Neural cell (in vitro differentiated cells): ENCODE measurements around the gene COL9A1. TPM values are rescaled to one million over a fixed set of nuclear protein-coding genes. Genes with fewer than 3 reads are reported as not detected.

Source experiments
- H2AFZ ChIP-seq: fragments of 200-600, 300-800 bp; sonication (generic), shearing (Covaris generic); 2 replicates; pipeline ENCODE4 v1.6.0; 2014; ENCODE audit warnings: low read depth, mild to moderate bottlenecking, antibody characterized with exemption, low read length, moderate library complexity
- H3F3A ChIP-seq: fragments of 200-600 bp; shearing (Covaris generic); 2 replicates; pipeline ENCODE4 v1.6.1; 2016; ENCODE audit warnings: mild to moderate bottlenecking, moderate library complexity, mixed read lengths, antibody characterized with exemption, low read length; ENCODE audit not compliant: insufficient read depth, poor library complexity, severe bottlenecking
- H3K27ac ChIP-seq: fragments of 200-600, 300-800 bp; sonication (generic), shearing (Covaris generic); 2 replicates; pipeline ENCODE4 v1.5.1; 2014; ENCODE audit warnings: mild to moderate bottlenecking, low read length, moderate library complexity
- H3K27me3 ChIP-seq: fragments of 300-800, 200-600 bp; sonication (generic), shearing (Covaris generic); 2 replicates; pipeline ENCODE4 v1.6.0; 2014; ENCODE audit warnings: mild to moderate bottlenecking, low read depth, low read length, moderate library complexity; ENCODE audit not compliant: insufficient read depth
- H3K36me3 ChIP-seq: fragments of 300-800, 200-600 bp; sonication (generic), shearing (Covaris generic); 2 replicates; pipeline ENCODE4 v1.5.1; 2014; ENCODE audit warnings: mild to moderate bottlenecking, antibody characterized with exemption, low read length, moderate library complexity; ENCODE audit not compliant: insufficient read depth
- H3K4me2 ChIP-seq: fragments of 300-800, 200-600 bp; sonication (generic), shearing (Covaris generic); 2 replicates; pipeline ENCODE4 v1.6.0; 2014; ENCODE audit warnings: mild to moderate bottlenecking, low read length
- H3K4me3 ChIP-seq: fragments of 300-800, 200-600 bp; sonication (generic), shearing (Covaris generic); 2 replicates; pipeline ENCODE4 v1.5.1; 2014; ENCODE audit warnings: mild to moderate bottlenecking, low read length, moderate library complexity
- H3K79me2 ChIP-seq: fragments of 200-600 bp; shearing (Covaris generic); replicated peaks from 2 replicates; pipeline ENCODE4 v1.6.0; 2014; ENCODE audit warnings: mild to moderate bottlenecking, low read length, moderate library complexity; ENCODE audit not compliant: insufficient read depth
- H3K9ac ChIP-seq: fragments of 300-800, 200-600 bp; sonication (generic), shearing (Covaris generic); 2 replicates; pipeline ENCODE4 v1.6.1; 2016; ENCODE audit warnings: mild to moderate bottlenecking, low read length, mixed read lengths
- H3K9me2 ChIP-seq: fragments of 200-600 bp; shearing (Covaris generic); 2 replicates; pipeline ENCODE4 v1.6.1; 2016; ENCODE audit warnings: mild to moderate bottlenecking, low read length, mixed read lengths; ENCODE audit not compliant: insufficient read depth
- H3K9me3 ChIP-seq: fragments of 200-600, 300-800 bp; sonication (generic), shearing (Covaris generic); 2 replicates; pipeline ENCODE4 v1.6.1; 2016; ENCODE audit warnings: mild to moderate bottlenecking, mixed run types, low read length, moderate library complexity, mixed read lengths
- H4K20me1 ChIP-seq: fragments of 200-600 bp; shearing (Covaris generic); 2 replicates; pipeline ENCODE4 v1.6.1; 2016; ENCODE audit warnings: mild to moderate bottlenecking, mixed run types; ENCODE audit not compliant: insufficient read depth
- CTCF ChIP-seq: fragments of 450-650 bp; IDR thresholded peaks from 2 replicates; pipeline ENCODE4 v1.5.1; 2014; ENCODE audit warnings: antibody characterized with exemption, mild to moderate bottlenecking, moderate library complexity; ENCODE audit not compliant: poor library complexity, severe bottlenecking
- EP300 ChIP-seq: fragments of 450-650 bp; conservative IDR thresholded peaks from 2 replicates; pipeline ENCODE4 v1.6.1; 2014; ENCODE audit warnings: antibody characterized with exemption, mild to moderate bottlenecking, moderate library complexity; ENCODE audit not compliant: poor library complexity, severe bottlenecking
- EZH2 ChIP-seq: fragments of 200-600, 300-800 bp; shearing (Covaris generic), sonication (generic); IDR thresholded peaks from 2 replicates; pipeline ENCODE4 v1.6.1; 2014; ENCODE audit warnings: antibody characterized with exemption, low read length, borderline replicate concordance, mild to moderate bottlenecking; ENCODE audit not compliant: insufficient read depth, poor library complexity, severe bottlenecking
- MXI1 ChIP-seq: fragments of 450-650 bp; conservative IDR thresholded peaks from 2 replicates; pipeline ENCODE4 v1.6.1; 2014; ENCODE audit warnings: antibody characterized with exemption, mild to moderate bottlenecking; ENCODE audit not compliant: poor library complexity, severe bottlenecking
- POLR2AphosphoS5 ChIP-seq: IDR thresholded peaks from 2 replicates; pipeline ENCODE4 v1.6.1; 2012
- RAD21 ChIP-seq: fragments of 450-650 bp; conservative IDR thresholded peaks from 2 replicates; pipeline ENCODE4 v1.6.1; 2014; ENCODE audit warnings: antibody characterized with exemption, mild to moderate bottlenecking, moderate library complexity
- REST ChIP-seq: IDR thresholded peaks from 2 replicates; pipeline ENCODE4 v1.6.1; 2012; ENCODE audit warnings: borderline replicate concordance
- SMC3 ChIP-seq: fragments of 450-650 bp; conservative IDR thresholded peaks from 2 replicates; pipeline ENCODE4 v1.6.1; 2014; ENCODE audit warnings: antibody characterized with exemption, mild to moderate bottlenecking, moderate library complexity; ENCODE audit not compliant: poor library complexity
- TAF1 ChIP-seq: IDR thresholded peaks from 2 replicates; pipeline ENCODE4 v1.6.1; 2012; ENCODE audit warnings: low read depth
- polyA plus RNA-seq: library from polyadenylated mRNA; depleted of rRNA; stranded (reverse); fragments of >200 nt; gene quantifications from 2 replicates; pipeline ENCODE4 v1.2.3, GENCODE V29; 2014

The COL9A1 gene
- polyA plus RNA-seq, 1 donor from 2014 or later: 1.0 TPM

DNA sequence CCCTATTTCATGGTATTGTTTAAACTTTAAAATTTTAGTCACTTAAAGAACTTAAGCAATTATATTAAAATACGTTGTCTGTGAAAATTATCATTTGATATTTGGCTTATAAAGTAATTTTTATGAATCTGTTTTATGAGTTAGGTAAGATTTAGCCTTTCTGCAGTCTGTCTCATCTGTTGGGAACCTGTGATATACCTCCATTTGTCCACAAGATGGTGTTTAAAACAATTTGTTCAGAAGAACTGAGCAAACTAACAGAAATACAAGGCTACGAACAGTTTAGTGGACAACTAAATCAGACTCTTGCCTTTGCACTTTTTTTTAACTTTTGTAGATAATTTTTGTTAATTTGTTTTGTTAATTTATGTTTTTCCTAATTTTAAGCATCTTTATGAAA is 92.4 kb downstream of the COL9A1 start:
- no peaks in the 10 kb centered on the region for H3K27me3 ChIP-seq
- H3K9me2 ChIP-seq: no peaks in the 10 kb centered on the region
- no peaks in the 10 kb centered on the region for H4K20me1 ChIP-seq
- H3K9me3 ChIP-seq: no peaks in the 10 kb centered on the region
- H2AFZ ChIP-seq: no peak overlapping the region
- H3K4me2 ChIP-seq: no peak overlapping the region
- no peaks in the 10 kb centered on the region for H3K79me2 ChIP-seq
- H3K27ac ChIP-seq: no peak overlapping the region
- H3K36me3 ChIP-seq: no peaks in the 10 kb centered on the region
- no peak overlapping the region for H3K4me3 ChIP-seq
- no peaks in the 10 kb centered on the region for H3F3A ChIP-seq
- TF ChIP-seq CTCF (peak; percentile 52), EZH2 (no peak), POLR2AphosphoS5 (no peak), RAD21 (peak; percentile 30), REST (no peak), MXI1 (no peak), TAF1 (no peak), SMC3 (peak; percentile 40), EP300 (no peak)
- H3K9ac ChIP-seq: no peak overlapping the region

- no peak overlapping the region for H3K4me3 ChIP-seq
- TF ChIP-seq REST (no peak), EZH2 (no peak), MXI1 (no peak), EP300 (no peak), RAD21 (no peak), CTCF (no peak), TAF1 (no peak), SMC3 (no peak), POLR2AphosphoS5 (no peak)
- no peak overlapping the region for H3K9ac ChIP-seq
- no peaks in the 10 kb centered on the region for H3K27me3 ChIP-seq
- no peaks in the 10 kb centered on the region for H4K20me1 ChIP-seq
- no peaks in the 10 kb centered on the region for H3K36me3 ChIP-seq
- H3F3A ChIP-seq: no peaks in the 10 kb centered on the region
- no peak overlapping the region for H2AFZ ChIP-seq
- H3K27ac ChIP-seq: no peak overlapping the region
- no peaks in the 10 kb centered on the region for H3K9me2 ChIP-seq
- H3K79me2 ChIP-seq: no peaks in the 10 kb centered on the region
- no peaks in the 10 kb centered on the region for H3K9me3 ChIP-seq
- no peak overlapping the region for H3K4me2 ChIP-seq
Observed at GRCh38 chr6:70208235-70208790, 94.6 kb downstream of the COL9A1 start.
